A673 (cell line): ENCODE measurements around the gene PSMG1.

Experiments used
- EZH2 ChIP-seq: fragments of 200-600 bp; sonication (generic); IDR thresholded peaks from 2 replicates; pipeline ENCODE4 v1.6.1; 2017; ENCODE audit warnings: borderline replicate concordance, low read depth, mild to moderate bottlenecking, mixed read lengths, antibody characterized with exemption, low read length; ENCODE audit not compliant: poor library complexity, severe bottlenecking
- TF ChIP-seq, protein P1 (sequence below): fragments of 300-800, 200-600 bp; sonication (generic); conservative IDR thresholded peaks from 2 replicates; pipeline ENCODE4 v1.5.1; 2017; ENCODE audit warnings: low read depth, mild to moderate bottlenecking, antibody characterized with exemption, low read length, moderate library complexity, mixed read lengths

DNA sequence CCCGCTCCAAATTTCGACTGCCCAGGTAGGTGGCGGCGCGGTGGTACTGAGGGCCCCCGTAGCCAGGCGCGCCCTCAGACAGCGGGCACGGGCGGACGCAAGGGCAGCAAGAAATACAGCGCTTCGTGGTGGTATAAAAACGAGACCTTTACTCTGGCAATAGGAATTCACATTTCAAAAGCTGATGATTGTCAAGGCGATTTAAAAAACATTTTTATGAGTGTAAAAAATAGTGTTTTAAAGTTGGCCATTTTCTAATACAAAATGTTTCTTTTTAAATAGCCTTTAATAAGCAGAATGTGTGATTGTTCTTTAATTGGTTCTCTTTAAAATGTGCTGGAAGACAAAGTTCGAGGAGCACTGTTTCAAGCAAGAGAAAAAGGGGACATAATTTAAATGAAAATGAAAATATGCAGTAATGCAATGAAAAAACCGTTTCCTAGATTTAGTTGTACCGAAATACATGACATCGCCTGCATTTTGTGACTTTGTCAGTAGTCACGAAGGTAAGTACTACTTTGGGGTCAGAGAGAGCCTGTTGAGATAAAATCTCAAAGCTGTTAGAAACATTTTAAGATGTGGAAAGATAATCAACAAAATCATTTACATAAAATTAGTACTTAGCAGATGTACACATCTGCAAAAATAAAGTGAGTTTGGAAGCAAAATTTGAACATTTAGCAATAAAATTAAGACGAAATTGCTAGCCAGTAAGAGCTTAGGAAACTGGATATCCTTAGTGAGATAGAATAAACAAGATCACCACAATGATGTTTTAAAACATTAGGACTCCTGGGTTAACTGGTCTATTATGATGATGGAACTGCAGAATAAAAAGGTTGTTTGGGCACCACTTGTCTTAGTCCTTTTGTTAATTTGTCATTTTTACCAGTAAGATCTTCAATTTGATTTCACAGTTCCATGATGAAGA is 1.1 kb upstream of the PSMG1 start:
- TF ChIP-seq EZH2: no peak
- TF ChIP-seq, protein P1, sequence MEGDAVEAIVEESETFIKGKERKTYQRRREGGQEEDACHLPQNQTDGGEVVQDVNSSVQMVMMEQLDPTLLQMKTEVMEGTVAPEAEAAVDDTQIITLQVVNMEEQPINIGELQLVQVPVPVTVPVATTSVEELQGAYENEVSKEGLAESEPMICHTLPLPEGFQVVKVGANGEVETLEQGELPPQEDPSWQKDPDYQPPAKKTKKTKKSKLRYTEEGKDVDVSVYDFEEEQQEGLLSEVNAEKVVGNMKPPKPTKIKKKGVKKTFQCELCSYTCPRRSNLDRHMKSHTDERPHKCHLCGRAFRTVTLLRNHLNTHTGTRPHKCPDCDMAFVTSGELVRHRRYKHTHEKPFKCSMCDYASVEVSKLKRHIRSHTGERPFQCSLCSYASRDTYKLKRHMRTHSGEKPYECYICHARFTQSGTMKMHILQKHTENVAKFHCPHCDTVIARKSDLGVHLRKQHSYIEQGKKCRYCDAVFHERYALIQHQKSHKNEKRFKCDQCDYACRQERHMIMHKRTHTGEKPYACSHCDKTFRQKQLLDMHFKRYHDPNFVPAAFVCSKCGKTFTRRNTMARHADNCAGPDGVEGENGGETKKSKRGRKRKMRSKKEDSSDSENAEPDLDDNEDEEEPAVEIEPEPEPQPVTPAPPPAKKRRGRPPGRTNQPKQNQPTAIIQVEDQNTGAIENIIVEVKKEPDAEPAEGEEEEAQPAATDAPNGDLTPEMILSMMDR: no peak
